ENCODE results near the gene AXIN2.

Gene AXIN2

GRCh38 chr17:65551267-65552040, 10.0 kb downstream of the AXIN2 start:
- Histone ChIP-seq H3K4me3 (ENCODE audit: low read depth in 1 of 2, low read length in 1 of 2) (no peak overlapping the region), H3K36me3 (no peaks in the 10 kb centered on the region), H3K9me3 (no peaks in the 10 kb centered on the region), H3K27ac (no peak overlapping the region), H3K4me1 (ENCODE audit: control insufficient read depth in 1 of 2, insufficient read depth in 1 of 2, low read depth in 1 of 2, low read length in 1 of 2) (no peaks in the 10 kb centered on the region), H3K27me3 (peaks cover 13% of the 10 kb centered on the region)
- TF ChIP-seq CTCF (IDR thresholded peaks at IDR 0.05), result no peak

- Histone ChIP-seq H3K9me3 (no peaks in the 10 kb centered on the region), H3K4me3 (ENCODE audit: low read depth in 1 of 2, low read length in 1 of 2) (no peak overlapping the region), H3K27ac (no peak overlapping the region), H3K27me3 (peaks cover 13% of the 10 kb centered on the region), H3K4me1 (ENCODE audit: control insufficient read depth in 1 of 2, insufficient read depth in 1 of 2, low read depth in 1 of 2, low read length in 1 of 2) (no peaks in the 10 kb centered on the region), H3K36me3 (no peaks in the 10 kb centered on the region)
- no peak for TF ChIP-seq CTCF (IDR thresholded peaks at IDR 0.05)
These were observed 10.7 kb downstream of the AXIN2 start for GRCh38 chr17:65550758-65551157.

GRCh38 chr17:65550075-65550662, 11.3 kb downstream of the AXIN2 start:
- H3K4me3 ChIP-seq (ENCODE audit: low read depth in 1 of 2, low read length in 1 of 2), result no peak overlapping the region
- no peaks in the 10 kb centered on the region for H3K4me1 ChIP-seq (ENCODE audit: control insufficient read depth in 1 of 2, insufficient read depth in 1 of 2, low read depth in 1 of 2, low read length in 1 of 2)
- H3K9me3 ChIP-seq, result no peaks in the 10 kb centered on the region
- peaks cover 13% of the 10 kb centered on the region for H3K27me3 ChIP-seq
- TF ChIP-seq CTCF (IDR thresholded peaks at IDR 0.05), result no peak
- no peak overlapping the region for H3K27ac ChIP-seq
- H3K36me3 ChIP-seq, result no peaks in the 10 kb centered on the region

GRCh38 chr17:65548269-65548969, 13.0 kb downstream of the AXIN2 start:
- no peaks in the 10 kb centered on the region for H3K9me3 ChIP-seq
- H3K36me3 ChIP-seq, result no peaks in the 10 kb centered on the region
- no peak overlapping the region for H3K4me3 ChIP-seq (ENCODE audit: low read depth in 1 of 2, low read length in 1 of 2)
- no peaks in the 10 kb centered on the region for H3K4me1 ChIP-seq (ENCODE audit: control insufficient read depth in 1 of 2, insufficient read depth in 1 of 2, low read depth in 1 of 2, low read length in 1 of 2)
- peaks cover 13% of the 10 kb centered on the region for H3K27me3 ChIP-seq
- no peak for TF ChIP-seq CTCF (IDR thresholded peaks at IDR 0.05)
- no peak overlapping the region for H3K27ac ChIP-seq

GRCh38 chr17:65547253-65547670, 14.2 kb downstream of the AXIN2 start:
- no peaks in the 10 kb centered on the region for H3K4me1 ChIP-seq (ENCODE audit: control insufficient read depth in 1 of 2, insufficient read depth in 1 of 2, low read depth in 1 of 2, low read length in 1 of 2)

More at GRCh38 chr17:65547253-65547670, 14.2 kb downstream of the AXIN2 start:
- H3K4me3 ChIP-seq (ENCODE audit: low read depth in 1 of 2, low read length in 1 of 2), result no peak overlapping the region
- H3K9me3 ChIP-seq, result no peaks in the 10 kb centered on the region
- H3K27ac ChIP-seq, result no peak overlapping the region
- no peak for TF ChIP-seq CTCF (IDR thresholded peaks at IDR 0.05)
- no peaks in the 10 kb centered on the region for H3K36me3 ChIP-seq
- peaks cover 8% of the 10 kb centered on the region for H3K27me3 ChIP-seq
